Measurements from ENCODE around the gene RAB3C.

RAB3C gene

GRCh38 chr5:58737671-58738070 is 154.8 kb downstream of the RAB3C start:
- no peak for TF ChIP-seq CTCF (IDR thresholded peaks at IDR 0.05)

- TF ChIP-seq CTCF (IDR thresholded peaks at IDR 0.05): no peak
Observed at GRCh38 chr5:58738336-58738735, 155.5 kb downstream of the RAB3C start.

- no peak for TF ChIP-seq CTCF (IDR thresholded peaks at IDR 0.05)
Observed at GRCh38 chr5:58739051-58739450, 156.2 kb downstream of the RAB3C start.

- no peak for TF ChIP-seq CTCF (IDR thresholded peaks at IDR 0.05)
Observed at GRCh38 chr5:58740956-58741355, 158.1 kb downstream of the RAB3C start.

- no peak for TF ChIP-seq CTCF (IDR thresholded peaks at IDR 0.05)
Observed at GRCh38 chr5:58745350-58745749, 162.5 kb downstream of the RAB3C start.

GRCh38 chr5:58746321-58746720 is 163.4 kb downstream of the RAB3C start:
- TF ChIP-seq CTCF (IDR thresholded peaks at IDR 0.05): no peak

GRCh38 chr5:58750036-58750435 is 167.2 kb downstream of the RAB3C start:
- TF ChIP-seq CTCF (IDR thresholded peaks at IDR 0.05): no peak

GRCh38 chr5:58751222-58751837 is 168.5 kb downstream of the RAB3C start:
- TF ChIP-seq CTCF (IDR thresholded peaks at IDR 0.05): no peak
